Fibroblast of lung (primary cell): ENCODE measurements around the gene UBAP1. TPM values are rescaled to one million over a fixed set of nuclear protein-coding genes. Genes with fewer than 3 reads are reported as not detected.
"Not testable (repeated sequence)": the region's sequence is repeated elsewhere in the genome, so short reads cannot be mapped to it uniquely, and the experiment has no call there.

Source experiments
- DNase-seq, 2 donors: peaks; one replicate each; pipeline versions ENCODE4 v3.0.0 to v3.0.0-alpha.2; 2010; ENCODE audit warnings: low read depth in 2 of 2
- H2AFZ ChIP-seq: 2 replicates; pipeline ENCODE4 v1.5.1; 2012; ENCODE audit warnings: low read length, control low read depth, inconsistent platforms
- H3K27ac ChIP-seq: 2 replicates; pipeline ENCODE4 v1.5.1; 2011; ENCODE audit warnings: low read length, control low read depth; ENCODE audit not compliant: insufficient read depth
- H3K27me3 ChIP-seq: 2 replicates; pipeline ENCODE4 v1.5.1; 2011; ENCODE audit warnings: mild to moderate bottlenecking, low read length; ENCODE audit not compliant: control insufficient read depth, insufficient read depth
- H3K36me3 ChIP-seq: 2 replicates; pipeline ENCODE4 v1.5.1; 2011; ENCODE audit warnings: low read length; ENCODE audit not compliant: control insufficient read depth, insufficient read depth
- H3K4me1 ChIP-seq: 2 replicates; pipeline ENCODE4 v1.5.1; 2011; ENCODE audit warnings: low read length; ENCODE audit not compliant: control insufficient read depth, insufficient read depth; ENCODE audit errors: extremely low read depth
- H3K4me2 ChIP-seq: 2 replicates; pipeline ENCODE4 v1.5.1; 2011; ENCODE audit warnings: low read length, control low read depth; ENCODE audit not compliant: insufficient read depth; ENCODE audit errors: extremely low read depth
- H3K4me3 ChIP-seq, 4 experiments: fragments of 200-600 bp in 1 of 4; sonication (generic) in 1 of 4; replicated peaks in 1 of 4; 2 replicates each; pipeline ENCODE4 v1.5.1; 2011 to 2016; ENCODE audit warnings: low read length in 4 of 4, low read depth in 3 of 4, mild to moderate bottlenecking in 3 of 4, control low read depth in 2 of 4, inconsistent platforms in 1 of 4, mixed read lengths in 1 of 4; ENCODE audit not compliant: insufficient read depth in 1 of 4; ENCODE audit errors: control extremely low read depth in 1 of 4
- H3K79me2 ChIP-seq: 2 replicates; pipeline ENCODE4 v1.5.1; 2012; ENCODE audit warnings: mild to moderate bottlenecking, low read length, inconsistent platforms; ENCODE audit not compliant: control insufficient read depth, insufficient read depth
- H3K9ac ChIP-seq: 2 replicates; pipeline ENCODE4 v1.5.1; 2011; ENCODE audit warnings: mild to moderate bottlenecking, low read length, control low read depth; ENCODE audit not compliant: insufficient read depth
- H3K9me3 ChIP-seq: 2 replicates; pipeline ENCODE4 v1.5.1; 2012; ENCODE audit warnings: low read depth, low read length; ENCODE audit not compliant: control insufficient read depth, insufficient read depth
- H4K20me1 ChIP-seq: 2 replicates; pipeline ENCODE4 v1.5.1; 2011; ENCODE audit warnings: low read length; ENCODE audit not compliant: control insufficient read depth, insufficient read depth; ENCODE audit errors: extremely low read depth
- CTCF ChIP-seq, 2 donors: IDR thresholded peaks in 1 of 2; conservative IDR thresholded peaks in 1 of 2; 1 replicate in 1 of 2; 2 replicates in 1 of 2; pipeline ENCODE4 v1.5.1; 2011 to 2012; ENCODE audit warnings: low read length in 2 of 2, control low read depth in 1 of 2, inconsistent platforms in 1 of 2, low read depth in 1 of 2, mild to moderate bottlenecking in 1 of 2
- EZH2 ChIP-seq: IDR thresholded peaks from 2 replicates; pipeline ENCODE4 v1.5.1; 2012; ENCODE audit warnings: low read length, control low read depth, mild to moderate bottlenecking; ENCODE audit errors: missing control alignments
- polyA plus RNA-seq, 2 donors: library from polyadenylated mRNA; depleted of rRNA in 1 of 2; stranded (reverse) in 1 of 2; unstranded in 1 of 2; fragments of >200 nt; gene quantifications; 2 replicates each; pipeline ENCODE4 v1.2.1, GENCODE V29; 2011 to 2012; ENCODE audit warnings: missing spikeins in 1 of 2
- total RNA-seq: library from RNA; depleted of rRNA; stranded (reverse); fragments of >200 nt; gene quantifications from 2 replicates; pipeline ENCODE4 v1.2.1, GENCODE V29; 2014

UBAP1 gene
- total and polyA plus RNA-seq, 2 donors (not counting 1 experiment from before 2014, with no cell fraction given), result 41.6 to 58.1 TPM

GRCh38 chr9:34216325-34216724 lies 37.5 kb downstream of the UBAP1 start:
- no peak overlapping the region for H3K4me2 ChIP-seq
- no peak overlapping the region for H3K27ac ChIP-seq
- no peak overlapping the region for H2AFZ ChIP-seq
- TF ChIP-seq CTCF (conservative IDR thresholded peaks at IDR 0.05 in 1 of 2, IDR thresholded peaks at IDR 0.05 in 1 of 2; ENCODE audit: low read depth in 1 of 2, low read length in 2 of 2) (no peak), EZH2 (no peak)
- no peaks in the 10 kb centered on the region for H3K4me1 ChIP-seq
- DNase-seq, result no peak
- H4K20me1 ChIP-seq, result peaks cover 1% of the 10 kb centered on the region
- no peaks in the 10 kb centered on the region for H3K36me3 ChIP-seq
- no peak overlapping the region for H3K9ac ChIP-seq
- no peaks in the 10 kb centered on the region for H3K9me3 ChIP-seq
- no peak overlapping the region for H3K4me3 ChIP-seq
- no peaks in the 10 kb centered on the region for H3K27me3 ChIP-seq
- H3K79me2 ChIP-seq, result peaks cover 9% of the 10 kb centered on the region

- H3K4me3 ChIP-seq, DNase-seq, H4K20me1 ChIP-seq, H2AFZ ChIP-seq, H3K27ac ChIP-seq, H3K9me3 ChIP-seq, H3K36me3 ChIP-seq, H3K9ac ChIP-seq, H3K79me2 ChIP-seq, H3K4me2 ChIP-seq, H3K4me1 ChIP-seq, H3K27me3 ChIP-seq: not testable (repeated sequence)
Observed at GRCh38 chr9:34217015-34217414, 38.2 kb downstream of the UBAP1 start.

GRCh38 chr9:34218446-34218845 lies 39.6 kb downstream of the UBAP1 start:
- no peaks in the 10 kb centered on the region for H3K9me3 ChIP-seq
- H3K27me3 ChIP-seq, result no peaks in the 10 kb centered on the region
- H3K4me3 ChIP-seq, result no peak overlapping the region
- DNase-seq, result no peak
- H3K4me2 ChIP-seq, result no peak overlapping the region
- peaks cover 3% of the 10 kb centered on the region for H3K79me2 ChIP-seq
- TF ChIP-seq EZH2 (no peak), CTCF (conservative IDR thresholded peaks at IDR 0.05 in 1 of 2, IDR thresholded peaks at IDR 0.05 in 1 of 2; ENCODE audit: low read depth in 1 of 2, low read length in 2 of 2) (no peak)
- no peaks in the 10 kb centered on the region for H4K20me1 ChIP-seq
- no peak overlapping the region for H2AFZ ChIP-seq
- no peak overlapping the region for H3K27ac ChIP-seq
- H3K36me3 ChIP-seq, result no peaks in the 10 kb centered on the region
- no peak overlapping the region for H3K9ac ChIP-seq
- peaks cover 8% of the 10 kb centered on the region for H3K4me1 ChIP-seq

DNA sequence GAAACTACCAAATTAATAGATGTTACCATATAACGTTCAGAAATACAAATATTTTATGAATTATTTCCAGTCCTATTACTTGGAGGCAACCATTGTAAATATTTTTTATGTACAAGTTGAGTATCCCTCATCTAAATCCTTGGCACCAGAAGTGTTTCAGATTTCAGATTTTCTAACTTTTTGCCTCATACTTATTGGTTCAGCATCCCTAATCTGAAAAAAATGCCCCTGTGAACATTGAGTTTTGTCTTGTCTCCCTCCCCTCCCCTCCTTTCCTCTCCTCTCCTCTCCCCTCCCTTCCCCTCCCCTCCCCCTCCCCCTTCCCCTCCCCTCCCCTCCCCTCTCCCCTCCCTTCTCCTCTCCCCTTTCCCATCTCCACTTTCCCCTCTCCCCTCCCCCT lies 40.6 kb downstream of the UBAP1 start:
- no peak for DNase-seq
- no peak for TF ChIP-seq EZH2
- no peak for TF ChIP-seq CTCF (conservative IDR thresholded peaks at IDR 0.05 in 1 of 2, IDR thresholded peaks at IDR 0.05 in 1 of 2; ENCODE audit: low read depth in 1 of 2, low read length in 2 of 2)
- no peaks in the 10 kb centered on the region for H3K9me3 ChIP-seq
- H3K79me2 ChIP-seq, result peaks cover 7% of the 10 kb centered on the region
- no peaks in the 10 kb centered on the region for H3K27me3 ChIP-seq
- H4K20me1 ChIP-seq, result no peaks in the 10 kb centered on the region
- H3K4me1 ChIP-seq, result peaks cover 8% of the 10 kb centered on the region
- no peak overlapping the region for H3K27ac ChIP-seq
- peaks cover 3% of the 10 kb centered on the region for H3K36me3 ChIP-seq
- no peak overlapping the region for H3K9ac ChIP-seq
- H2AFZ ChIP-seq, result no peak overlapping the region
- no peak overlapping the region for H3K4me2 ChIP-seq
- no peak overlapping the region for H3K4me3 ChIP-seq
